A549 treated with Mapracorat at 1 μM for 4 hours (cell line): ENCODE data around the gene HSF2. TPM values are rescaled to one million over a fixed set of nuclear protein-coding genes. Genes with fewer than 3 reads are reported as not detected.

Experiments
- total RNA-seq: library from RNA; stranded (reverse); fragments of 200-300 nt; extraction: Qiagen RNA extraction; gene quantifications from 5 replicates; pipeline ENCODE4 v1.2.3, GENCODE V29; 2022

Gene HSF2
- 4.6 to 8.9 TPM (median 6.9 TPM) in 5 replicates for total RNA-seq

GRCh38 chr6:122399348-122400120, at the start of gene HSF2:
HSF2 (plus strand) TSS chr6:122399652; CDS start chr6:122399738, 86 bp downstream.

GRCh38 chr6:122471107-122472021, 71.9 kb downstream of the HSF2 start, which contains the start of gene SERINC1:
SERINC1 (minus strand) TSS chr6:122471807; CDS start chr6:122471737, 70 bp downstream.

Other genes starting within 250 kb of the HSF2 start
- 69.8 to 85.1 TPM (median 84.0 TPM) in 5 replicates for gene SERINC1, start 72.2 kb downstream of the HSF2 start, total RNA-seq
- 0.51 to 1.0 TPM (median 0.54 TPM) in 5 replicates for gene PKIB, start 210.8 kb downstream of the HSF2 start, total RNA-seq